HepG2 (cell line): ENCODE results near the gene CLDN3. TPM values are rescaled to one million over a fixed set of nuclear protein-coding genes. Genes with fewer than 3 reads are reported as not detected.
A peak's percentile ranks its signal among the peaks of the same experiment; 100 is the strongest.

Experiments used
- AHDC1 ChIP-seq: sonication (generic); formaldehyde crosslinking; IDR thresholded peaks from 2 replicates; pipeline ENCODE4 v1.5.1; 2020; ENCODE audit warnings: mild to moderate bottlenecking, missing genetic modification reagents, borderline replicate concordance
- CBX5 ChIP-seq: sonication (generic); formaldehyde crosslinking; IDR thresholded peaks from 2 replicates; pipeline ENCODE4 v1.4.0; 2020; ENCODE audit warnings: missing genetic modification reagents, borderline replicate concordance
- HNRNPLL ChIP-seq: fragments of 200-400 bp; formaldehyde crosslinking; IDR thresholded peaks from 2 replicates; pipeline ENCODE4 v1.6.1; 2017; ENCODE audit warnings: mild to moderate bottlenecking, low read depth, low read length; ENCODE audit not compliant: poor library complexity, severe bottlenecking
- MED13 ChIP-seq: sonication (generic); formaldehyde crosslinking; IDR thresholded peaks from 2 replicates; pipeline ENCODE4 v1.5.0; 2020; ENCODE audit warnings: missing genetic modification reagents
- MIER2 ChIP-seq: IDR thresholded peaks from 2 replicates; pipeline ENCODE4 v1.6.1; 2016; ENCODE audit warnings: missing biosample characterization, missing genetic modification reagents
- PBX2 ChIP-seq: IDR thresholded peaks from 2 replicates; pipeline ENCODE4 v1.6.1; 2016; ENCODE audit warnings: control low read depth
- ZEB1 ChIP-seq: IDR thresholded peaks from 2 replicates; pipeline ENCODE4 v1.6.1; 2012; ENCODE audit warnings: mild to moderate bottlenecking, low read depth, inconsistent platforms; ENCODE audit not compliant: insufficient replicate concordance
- ZHX2 ChIP-seq, 2 experiments: sonication (generic) in 1 of 2; formaldehyde crosslinking in 1 of 2; IDR thresholded peaks; 2 replicates each; pipeline versions ENCODE4 v1.6.1 to v1.9.0; 2014 to 2022; ENCODE audit warnings: antibody characterized with exemption in 1 of 2, borderline replicate concordance in 1 of 2, inconsistent platforms in 1 of 2, low read depth in 1 of 2, missing genetic modification reagents in 1 of 2
- ZNF790 ChIP-seq: sonication (generic); formaldehyde crosslinking; IDR thresholded peaks from 2 replicates; pipeline ENCODE4 v1.8.0; 2022; ENCODE audit warnings: missing genetic modification reagents, mild to moderate bottlenecking, borderline replicate concordance
- polyA plus RNA-seq, 8 experiments: library from polyadenylated mRNA; depleted of rRNA in 3 of 8; stranded (reverse) in 7 of 8; unstranded in 1 of 8; fragments of >200 nt; fragmentation: Illumina TruSeq in 4 of 8; extraction: Trizol in 4 of 8; gene quantifications; 2 replicates each; pipeline versions ENCODE4 v1.2.1 to v1.2.3, GENCODE V29; 2011 to 2016; ENCODE audit warnings: low read depth in 4 of 8, missing spikeins in 1 of 8, mixed read lengths in 1 of 8; ENCODE audit not compliant: insufficient read depth in 1 of 8
- total RNA-seq, 5 experiments: library from RNA; depleted of rRNA; stranded (reverse); fragments of >200 nt; fragmentation: Illumina TruSeq; extraction: Trizol; gene quantifications; 2 replicates each; pipeline ENCODE4 v1.2.3, GENCODE V29; 2016; ENCODE audit warnings: low read depth in 1 of 5
- TF ChIP-seq, protein P1 (sequence below): IDR thresholded peaks from 2 replicates; pipeline ENCODE4 v1.6.1; 2016; ENCODE audit warnings: missing compliant biosample characterization, missing genetic modification reagents, borderline replicate concordance

CLDN3 gene
- total and polyA plus RNA-seq, 2 of the 13 experiments (the other 11 are each of a cell fraction or from before 2014, with no cell fraction given) = 0.31 to 0.51 TPM

GRCh38 chr7:73734619-73735527 is 35.2 kb downstream of the CLDN3 start (continued):
- no peak for TF ChIP-seq HNRNPLL
- TF ChIP-seq ZEB1 = no peak
- TF ChIP-seq MIER2 = no peak
- TF ChIP-seq ZNF790 (CRISPR knock-in tag) = no peak
- TF ChIP-seq, protein P1, sequence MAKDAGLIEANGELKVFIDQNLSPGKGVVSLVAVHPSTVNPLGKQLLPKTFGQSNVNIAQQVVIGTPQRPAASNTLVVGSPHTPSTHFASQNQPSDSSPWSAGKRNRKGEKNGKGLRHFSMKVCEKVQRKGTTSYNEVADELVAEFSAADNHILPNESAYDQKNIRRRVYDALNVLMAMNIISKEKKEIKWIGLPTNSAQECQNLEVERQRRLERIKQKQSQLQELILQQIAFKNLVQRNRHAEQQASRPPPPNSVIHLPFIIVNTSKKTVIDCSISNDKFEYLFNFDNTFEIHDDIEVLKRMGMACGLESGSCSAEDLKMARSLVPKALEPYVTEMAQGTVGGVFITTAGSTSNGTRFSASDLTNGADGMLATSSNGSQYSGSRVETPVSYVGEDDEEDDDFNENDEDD = no peak
- no peak for TF ChIP-seq MED13 (CRISPR knock-in tag)
- TF ChIP-seq AHDC1 (CRISPR knock-in tag) = no peak
- TF ChIP-seq CBX5 = peak; percentile 81; the same call in 1 of the 2 replicates
- TF ChIP-seq PBX2 = peak; percentile 62
- TF ChIP-seq ZHX2 (IDR thresholded peaks at IDR 0.05; ENCODE audit: low read depth) = no peak
- no peak for TF ChIP-seq ZHX2 (CRISPR knock-in tag; IDR thresholded peaks at IDR 0.05; ENCODE audit: borderline replicate concordance)
